ENCODE measurements around the gene PLAAT1.

The PLAAT1 gene

GRCh38 chr3:193270451-193270850 lies 29.4 kb downstream of the PLAAT1 start:
- H3K4me3 ChIP-seq (ENCODE audit: low read depth, low read length, poor library complexity, severe bottlenecking), result no peak overlapping the region
- TF ChIP-seq CTCF (IDR thresholded peaks at IDR 0.05; ENCODE audit: low read length) (no peak), EZH2 (IDR thresholded peaks at IDR 0.05; ENCODE audit: borderline replicate concordance, low read length) (no peak)
- no peak overlapping the region for H3K9ac ChIP-seq (ENCODE audit: low read length)
- no peaks in the 10 kb centered on the region for H3F3A ChIP-seq (ENCODE audit: insufficient read depth, low read length)
- no peaks in the 10 kb centered on the region for H3K79me2 ChIP-seq (ENCODE audit: insufficient read depth, low read length)
- no peak overlapping the region for H2AFZ ChIP-seq (ENCODE audit: low read length)
- H3K4me1 ChIP-seq (ENCODE audit: insufficient read depth, low read length, severe bottlenecking), result no peaks in the 10 kb centered on the region
- no peaks in the 10 kb centered on the region for H3K9me3 ChIP-seq (ENCODE audit: low read length)
- no peaks in the 10 kb centered on the region for H4K20me1 ChIP-seq (ENCODE audit: insufficient read depth, low read length)
- no peaks in the 10 kb centered on the region for H3K9me2 ChIP-seq (ENCODE audit: low read depth, low read length)
- no peak overlapping the region for H3K27ac ChIP-seq (ENCODE audit: low read depth, low read length, poor library complexity, severe bottlenecking)
- no peaks in the 10 kb centered on the region for H3K36me3 ChIP-seq (ENCODE audit: insufficient read depth, low read length)
- no peak overlapping the region for H3K4me2 ChIP-seq (ENCODE audit: low read length)
- H3K27me3 ChIP-seq (ENCODE audit: insufficient read depth, low read length), result no peaks in the 10 kb centered on the region

GRCh38 chr3:193271101-193271840 lies 30.2 kb downstream of the PLAAT1 start:
- H3K9ac ChIP-seq (ENCODE audit: low read length), result no peak overlapping the region

GRCh38 chr3:193292386-193292785 lies 51.4 kb downstream of the PLAAT1 start:
- Histone ChIP-seq H3K36me3 (ENCODE audit: insufficient read depth, low read length) (no peaks in the 10 kb centered on the region), H3K9ac (ENCODE audit: low read length) (no peak overlapping the region), H3F3A (ENCODE audit: insufficient read depth, low read length) (no peaks in the 10 kb centered on the region), H3K4me1 (ENCODE audit: insufficient read depth, low read length, severe bottlenecking) (no peaks in the 10 kb centered on the region), H3K4me2 (ENCODE audit: low read length) (no peak overlapping the region), H4K20me1 (ENCODE audit: insufficient read depth, low read length) (no peaks in the 10 kb centered on the region), H3K4me3 (ENCODE audit: low read depth, low read length, poor library complexity, severe bottlenecking) (no peak overlapping the region), H3K9me2 (ENCODE audit: low read depth, low read length) (no peaks in the 10 kb centered on the region), H3K9me3 (ENCODE audit: low read length) (no peaks in the 10 kb centered on the region), H3K79me2 (ENCODE audit: insufficient read depth, low read length) (no peaks in the 10 kb centered on the region), H3K27me3 (ENCODE audit: insufficient read depth, low read length) (no peaks in the 10 kb centered on the region), H3K27ac (ENCODE audit: low read depth, low read length, poor library complexity, severe bottlenecking) (no peak overlapping the region), H2AFZ (ENCODE audit: low read length) (no peak overlapping the region)
- no peak for TF ChIP-seq CTCF (IDR thresholded peaks at IDR 0.05; ENCODE audit: low read length)
- no peak for TF ChIP-seq EZH2 (IDR thresholded peaks at IDR 0.05; ENCODE audit: borderline replicate concordance, low read length)

More at GRCh38 chr3:193271101-193271840, 30.2 kb downstream of the PLAAT1 start:
- TF ChIP-seq EZH2 (IDR thresholded peaks at IDR 0.05; ENCODE audit: borderline replicate concordance, low read length) (no peak), CTCF (IDR thresholded peaks at IDR 0.05; ENCODE audit: low read length) (no peak)
- Histone ChIP-seq H3F3A (ENCODE audit: insufficient read depth, low read length) (no peaks in the 10 kb centered on the region), H2AFZ (ENCODE audit: low read length) (no peak overlapping the region), H3K4me1 (ENCODE audit: insufficient read depth, low read length, severe bottlenecking) (no peaks in the 10 kb centered on the region), H3K9me2 (ENCODE audit: low read depth, low read length) (no peaks in the 10 kb centered on the region), H3K27me3 (ENCODE audit: insufficient read depth, low read length) (no peaks in the 10 kb centered on the region), H3K4me3 (ENCODE audit: low read depth, low read length, poor library complexity, severe bottlenecking) (no peak overlapping the region), H3K9me3 (ENCODE audit: low read length) (no peaks in the 10 kb centered on the region), H3K4me2 (ENCODE audit: low read length) (no peak overlapping the region), H3K27ac (ENCODE audit: low read depth, low read length, poor library complexity, severe bottlenecking) (no peak overlapping the region), H3K36me3 (ENCODE audit: insufficient read depth, low read length) (no peaks in the 10 kb centered on the region), H3K79me2 (ENCODE audit: insufficient read depth, low read length) (no peaks in the 10 kb centered on the region), H4K20me1 (ENCODE audit: insufficient read depth, low read length) (no peaks in the 10 kb centered on the region)
